GM21717 (cell line): ENCODE results near the gene NAV2.

ENCODE experiments used
- ATAC-seq: cut with Tn5 transposase; IDR thresholded peaks from one replicate; pipeline ENCODE4 v1.9.1; 2021; ENCODE audit warnings: mild to moderate bottlenecking, moderate library complexity; ENCODE audit not compliant: unreplicated experiment

NAV2 gene

DNA sequence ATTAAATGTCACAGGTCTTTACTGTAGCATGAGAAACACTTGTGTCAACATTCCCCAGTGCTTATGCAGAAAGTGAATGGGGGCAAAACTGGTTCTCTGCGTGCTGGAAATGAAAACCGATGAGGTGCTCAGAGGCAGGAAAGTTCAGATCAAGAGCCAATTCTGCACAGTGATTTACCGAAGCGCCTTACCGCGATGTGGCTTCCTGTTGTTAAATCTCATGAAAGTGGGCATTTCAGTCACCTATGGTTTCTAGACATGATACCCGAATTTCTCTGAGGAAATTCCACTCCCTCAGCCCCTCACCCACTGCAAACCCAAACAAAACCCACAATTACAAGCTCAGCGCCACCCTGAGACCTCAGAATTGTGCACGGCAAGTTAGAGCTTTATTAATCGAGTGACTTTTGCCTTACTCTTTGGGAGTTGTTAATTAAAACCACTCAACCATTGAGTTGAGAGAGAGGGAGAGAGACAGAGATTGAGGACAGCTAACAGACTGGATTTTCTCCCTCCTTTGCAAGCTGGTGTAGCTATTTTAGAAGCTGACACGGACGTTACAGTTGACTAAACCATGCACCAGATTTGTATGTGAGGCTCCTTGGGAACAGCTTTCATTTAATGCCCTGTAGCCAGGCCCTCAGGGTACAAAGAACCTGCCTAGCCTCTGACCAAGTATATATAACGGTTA is 251.2 kb downstream of the NAV2 start:
- ATAC-seq, result no peak

- no peak for ATAC-seq
Measured at GRCh38 chr11:19966441-19966840, 253.8 kb downstream of the NAV2 start.

DNA sequence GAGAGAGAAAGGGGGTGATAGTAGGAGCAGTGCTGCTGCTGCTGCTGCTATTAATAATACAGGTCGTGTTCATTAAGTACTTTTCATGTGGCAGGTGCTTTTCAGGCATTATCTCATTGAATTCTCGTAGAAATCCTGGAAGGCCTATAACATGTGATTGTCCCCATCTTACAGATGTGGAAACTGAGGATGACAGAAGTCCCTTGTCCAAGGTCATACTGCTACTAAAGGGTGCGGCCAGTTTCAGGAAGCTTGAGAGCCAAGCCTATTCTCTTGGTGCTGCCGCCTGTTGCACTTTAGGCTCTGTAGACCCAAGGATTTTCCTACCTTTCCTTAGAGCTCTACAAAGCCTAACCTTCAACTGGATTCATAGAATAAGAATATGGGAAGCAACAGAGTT is 254.3 kb downstream of the NAV2 start:
- ATAC-seq, result no peak

GRCh38 chr11:19967787-19968186 is 255.2 kb downstream of the NAV2 start:
- ATAC-seq, result no peak

DNA sequence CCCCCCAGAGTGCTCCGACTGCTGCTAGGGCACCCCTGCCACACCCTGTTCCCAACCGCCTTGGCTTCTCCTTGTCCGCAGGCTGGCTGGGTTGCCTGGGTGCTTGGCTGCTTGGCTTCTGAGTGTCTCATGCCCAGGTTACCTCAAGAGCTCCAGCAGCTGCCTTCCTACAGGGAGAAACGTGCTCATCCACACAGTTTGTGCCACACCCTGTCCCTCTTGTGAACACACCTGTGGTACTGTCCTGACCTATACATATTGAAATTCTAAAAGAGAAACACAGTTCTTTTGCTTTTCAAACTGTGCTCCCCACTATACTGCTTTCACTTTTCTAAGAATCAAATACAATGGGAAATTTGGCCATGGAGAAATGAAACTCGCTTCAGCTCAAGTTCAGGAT is 256.2 kb downstream of the NAV2 start:
- no peak for ATAC-seq

DNA sequence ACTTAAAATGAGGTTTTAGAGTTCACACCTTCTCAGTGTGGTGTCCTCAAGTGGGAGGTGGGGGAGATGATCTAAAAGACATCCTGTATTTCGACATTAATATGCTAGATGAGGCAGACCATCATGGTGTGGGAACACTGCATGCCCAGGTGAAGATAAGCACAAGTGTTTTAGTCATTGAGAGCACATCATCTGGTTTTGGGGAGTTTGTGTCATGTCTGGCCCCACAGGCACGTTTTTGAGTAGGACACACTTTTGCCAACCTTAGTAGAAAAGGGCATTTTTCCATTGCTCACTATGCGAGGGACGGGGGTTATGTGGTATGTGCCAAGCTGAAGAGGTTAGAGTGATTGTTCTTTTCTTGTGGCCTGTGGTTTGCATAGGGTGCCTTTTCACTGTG is 258.3 kb downstream of the NAV2 start:
- no peak for ATAC-seq

DNA sequence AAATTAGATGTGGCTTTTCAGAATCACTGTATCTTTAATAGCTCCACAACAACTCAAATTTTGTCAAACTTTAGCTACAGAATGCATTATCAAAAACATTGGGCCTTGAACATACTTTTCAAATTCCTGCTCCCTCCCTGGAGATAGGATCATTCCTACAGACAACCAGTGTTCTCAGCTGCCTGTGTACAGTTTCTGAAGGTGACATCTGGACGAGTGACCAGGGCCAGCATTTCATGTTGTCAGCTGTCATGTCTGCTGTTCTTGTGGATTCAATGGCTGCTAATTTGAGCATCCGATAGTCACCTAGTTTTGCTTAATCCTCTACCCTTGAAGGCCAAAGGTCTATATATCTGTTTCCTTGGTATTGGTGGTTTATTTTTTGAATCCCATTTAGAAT is 259.5 kb downstream of the NAV2 start:
- ATAC-seq, result no peak

- no peak for ATAC-seq
Measured at GRCh38 chr11:19972651-19973050, 260.0 kb downstream of the NAV2 start.

DNA sequence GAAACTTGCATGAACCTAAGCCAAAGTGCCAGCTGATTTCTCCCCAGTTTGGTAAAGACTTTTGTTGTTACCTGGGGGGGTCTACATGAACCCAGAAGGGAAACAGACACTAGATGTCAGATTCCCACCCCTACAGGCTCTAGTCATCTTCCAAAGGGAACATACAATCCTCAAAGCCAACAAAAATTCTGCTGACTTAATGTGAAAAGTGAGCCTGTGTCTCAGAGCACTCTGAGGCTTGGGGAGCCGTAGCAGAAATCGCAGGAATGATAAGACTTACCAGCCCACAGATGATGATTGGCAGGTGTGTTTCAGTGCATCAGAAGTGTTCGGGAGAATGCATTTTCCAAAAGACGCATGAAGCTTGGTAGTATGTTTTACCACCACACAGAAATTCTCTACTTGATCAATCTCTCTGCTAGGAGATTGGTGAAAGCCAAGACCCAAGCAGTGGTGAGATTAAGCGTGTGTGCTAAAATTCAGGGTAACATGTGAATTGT is 260.5 kb downstream of the NAV2 start:
- ATAC-seq, result no peak

GRCh38 chr11:19974886-19975285 is 262.2 kb downstream of the NAV2 start:
- ATAC-seq, result no peak

- ATAC-seq, result no peak
Measured at GRCh38 chr11:19975414-19975990, 262.9 kb downstream of the NAV2 start.

GRCh38 chr11:19976281-19976941 is 263.8 kb downstream of the NAV2 start:
- no peak for ATAC-seq

DNA sequence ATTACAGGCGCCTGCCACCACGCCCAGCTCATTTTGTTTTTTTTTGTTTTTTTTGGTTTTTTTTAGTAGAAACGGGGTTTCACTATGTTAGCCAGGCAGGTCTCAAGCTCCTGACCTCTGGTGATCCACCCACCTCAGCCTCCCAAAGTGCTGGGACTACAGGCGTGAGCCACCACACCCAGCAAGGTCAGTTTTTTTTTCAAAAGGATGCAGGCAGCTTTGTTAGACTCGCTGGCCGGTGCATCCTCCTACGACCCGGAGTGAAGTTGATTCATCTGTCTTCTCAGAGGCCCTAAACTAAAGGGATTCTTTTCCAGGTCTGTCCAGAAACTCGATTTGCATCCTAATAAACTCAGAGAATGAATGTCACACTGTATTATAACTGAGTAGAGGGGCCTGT is 265.3 kb downstream of the NAV2 start:
- no peak for ATAC-seq

- ATAC-seq, result peak; percentile 79
Measured at GRCh38 chr11:19978668-19979518, 266.3 kb downstream of the NAV2 start.

DNA sequence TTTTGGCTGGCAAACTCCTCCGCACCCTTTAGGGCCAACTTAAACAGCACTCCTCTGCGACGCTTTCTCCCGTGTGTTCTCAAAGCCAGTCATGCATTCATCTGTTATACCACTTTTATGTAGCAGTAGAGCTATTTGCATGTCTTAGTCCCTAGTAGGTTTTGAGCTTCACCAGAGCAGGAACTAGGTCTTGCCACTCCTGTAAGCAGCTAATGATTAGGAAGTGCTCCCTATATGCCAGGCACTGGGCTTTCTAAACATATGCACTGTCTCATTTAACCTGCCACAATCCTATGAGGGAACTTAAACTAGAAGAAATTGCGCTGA is 266.8 kb downstream of the NAV2 start:
- ATAC-seq, result peak; percentile 64

DNA sequence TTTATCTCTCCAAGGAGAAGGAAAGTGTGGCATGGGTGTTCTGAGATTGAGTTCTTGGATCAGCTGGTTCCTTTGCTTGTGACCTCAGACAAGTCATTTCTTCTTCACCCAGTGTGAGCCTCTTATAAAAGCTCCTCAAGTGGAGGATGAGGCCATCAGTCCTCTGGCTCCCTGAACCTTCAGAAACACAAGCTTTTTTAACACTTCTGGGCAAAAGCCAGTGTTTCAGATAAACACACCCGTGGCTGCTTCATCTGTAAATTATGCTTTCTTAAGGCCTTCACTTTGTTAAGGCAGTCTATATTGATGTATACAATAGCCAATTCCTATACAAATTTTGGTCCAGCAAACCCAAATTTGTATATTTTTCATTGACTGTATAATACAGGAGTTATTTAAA is 267.8 kb downstream of the NAV2 start:
- no peak for ATAC-seq

DNA sequence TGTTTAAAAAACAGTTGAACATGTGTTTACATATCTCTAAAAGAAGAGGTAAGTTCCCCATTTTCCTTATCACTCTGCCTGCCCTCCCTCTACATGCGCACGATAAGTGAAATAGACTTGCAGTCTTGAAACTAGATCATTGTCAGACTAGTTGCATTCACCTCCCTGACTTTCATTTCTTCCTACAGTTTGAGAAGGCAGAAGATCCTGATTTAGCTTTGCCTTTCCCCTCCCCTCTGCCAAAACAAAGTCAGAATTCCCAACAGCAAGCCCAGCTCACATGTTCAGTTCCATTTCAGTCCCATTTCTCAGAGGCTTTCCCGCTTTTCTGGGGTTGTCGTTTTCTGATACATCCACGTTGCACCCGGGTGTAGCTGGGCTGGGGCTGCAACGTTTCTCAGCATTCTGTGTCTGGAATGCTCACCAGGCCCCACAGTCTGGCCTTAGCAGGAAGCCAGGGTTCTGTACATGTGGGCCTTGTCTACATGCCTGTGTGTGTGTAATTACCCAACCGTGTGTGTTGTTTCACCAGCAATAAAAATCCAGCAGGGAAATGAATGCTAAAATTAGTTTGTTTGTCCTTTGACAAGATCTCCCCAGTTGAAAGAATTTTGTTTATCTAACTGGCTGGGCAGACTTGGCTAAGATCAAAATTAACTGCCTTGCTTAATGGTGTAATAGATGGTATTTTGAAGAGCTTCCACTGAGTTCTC is 268.5 kb downstream of the NAV2 start:
- no peak for ATAC-seq

GRCh38 chr11:19982774-19983495 is 270.3 kb downstream of the NAV2 start:
- no peak for ATAC-seq

DNA sequence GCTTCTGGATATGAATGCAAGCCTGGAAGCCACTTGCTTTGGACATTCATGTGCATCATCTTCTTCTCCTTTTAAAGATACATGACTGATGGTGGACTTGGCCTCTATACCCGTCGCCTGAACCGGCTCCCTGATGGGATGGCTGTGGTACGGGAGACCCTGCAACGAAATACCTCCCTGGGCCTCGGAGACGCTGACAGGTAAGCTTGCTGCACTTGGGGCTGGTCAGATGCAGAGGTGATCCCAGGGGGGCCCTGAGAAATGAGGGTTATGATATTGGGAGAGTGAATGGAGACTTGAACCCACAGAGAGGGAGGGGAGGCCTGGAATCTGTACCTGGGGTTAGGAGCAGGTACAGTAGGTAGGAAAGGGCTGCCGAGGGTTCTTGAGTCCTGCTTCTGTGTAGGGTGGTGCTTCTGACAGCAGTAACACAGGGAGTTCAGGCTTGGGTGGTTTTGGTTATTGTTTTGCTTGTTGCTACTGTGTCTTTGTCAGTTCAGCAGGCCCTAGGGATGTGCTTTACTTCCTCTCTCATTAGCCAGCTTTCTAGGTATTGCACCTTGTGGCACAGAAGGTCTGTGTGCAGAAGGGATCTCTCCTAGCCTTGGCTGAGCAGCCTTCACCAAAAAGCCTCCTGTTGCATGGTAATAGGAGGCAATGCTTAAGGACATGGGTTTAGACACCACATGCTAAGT is 271.6 kb downstream of the NAV2 start:
- no peak for ATAC-seq

DNA sequence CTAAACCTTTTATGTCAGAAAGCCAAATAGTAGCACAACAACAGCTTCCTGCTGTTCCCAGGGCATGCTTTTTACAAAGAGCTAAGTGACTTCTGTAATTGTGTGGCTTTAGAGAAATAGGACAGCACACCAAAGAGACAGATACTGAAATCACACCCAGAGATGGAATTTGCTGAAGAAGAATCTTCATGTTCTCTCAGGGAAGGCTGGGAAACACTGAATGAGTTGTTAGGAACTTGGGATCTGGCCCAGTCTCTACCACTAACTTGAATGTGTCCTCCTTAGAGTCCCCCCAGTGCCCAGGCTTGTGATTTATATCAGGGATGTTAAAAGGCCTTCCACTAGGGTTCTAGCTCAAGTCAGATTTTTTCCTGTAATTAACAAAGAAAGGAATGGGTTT is 272.5 kb downstream of the NAV2 start:
- no peak for ATAC-seq
